ENCODE data around the gene TRIM39. TPM values are rescaled to one million over a fixed set of nuclear protein-coding genes. Genes with fewer than 3 reads are reported as not detected.
A peak's percentile ranks its signal among the peaks of the same experiment; 100 is the strongest.

The TRIM39 gene
- polyA plus RNA-seq, 4 donors = 8.9 to 12.0 (median 9.4) TPM

- Histone ChIP-seq H3K27ac (ENCODE audit: low read depth in 1 of 3, low read length in 2 of 3) (no peak overlapping the region), H3K27me3 (ENCODE audit: control insufficient read depth in 3 of 3, insufficient read depth in 3 of 3, low read length in 3 of 3) (no peaks in the 10 kb centered on the region), H3K9me3 (ENCODE audit: control insufficient read depth in 2 of 2, insufficient read depth in 1 of 2, low read depth in 1 of 2, low read length in 1 of 2) (no peaks in the 10 kb centered on the region), H3K36me3 (ENCODE audit: control insufficient read depth in 3 of 3, insufficient read depth in 2 of 3, low read depth in 1 of 3, low read length in 3 of 3) (peaks cover 5 to 22% (median 14%) of the 10 kb centered on the region in 3 donors), H3K4me3 (ENCODE audit: low read depth in 1 of 3, low read length in 3 of 3) (no peak overlapping the region), H3K4me1 (ENCODE audit: control insufficient read depth in 3 of 3, insufficient read depth in 2 of 3, low read depth in 1 of 3, low read length in 2 of 3) (no peaks in the 10 kb centered on the region)
- FAIRE-seq (no peak), DNase-seq (no peak)
- WGBS, 3 donors = 72 to 84% (median 82%) methylated on average over 3 of the region's 3 CpGs
Observed at GRCh38 chr6:30331981-30332380, 5.3 kb downstream of the TRIM39 start.

- 86 to 94% (median 90%) methylated on average over 2 of the region's 2 CpGs for WGBS, 3 donors
- Histone ChIP-seq H3K4me3 (ENCODE audit: low read depth in 1 of 3, low read length in 3 of 3) (no peak overlapping the region), H3K36me3 (ENCODE audit: control insufficient read depth in 3 of 3, insufficient read depth in 2 of 3, low read depth in 1 of 3, low read length in 3 of 3) (peaks cover 5 to 23% (median 16%) of the 10 kb centered on the region in 3 donors), H3K27ac (ENCODE audit: low read depth in 1 of 3, low read length in 2 of 3) (no peak overlapping the region), H3K9me3 (ENCODE audit: control insufficient read depth in 2 of 2, insufficient read depth in 1 of 2, low read depth in 1 of 2, low read length in 1 of 2) (no peaks in the 10 kb centered on the region), H3K4me1 (ENCODE audit: control insufficient read depth in 3 of 3, insufficient read depth in 2 of 3, low read depth in 1 of 3, low read length in 2 of 3) (no peaks in the 10 kb centered on the region), H3K27me3 (ENCODE audit: control insufficient read depth in 3 of 3, insufficient read depth in 3 of 3, low read length in 3 of 3) (no peaks in the 10 kb centered on the region)
- no peak for FAIRE-seq
- no peak for DNase-seq
Observed at GRCh38 chr6:30334075-30334783, 7.5 kb downstream of the TRIM39 start.

- FAIRE-seq (no peak), DNase-seq (no peak)
- Histone ChIP-seq H3K9me3 (ENCODE audit: control insufficient read depth in 2 of 2, insufficient read depth in 1 of 2, low read depth in 1 of 2, low read length in 1 of 2) (no peaks in the 10 kb centered on the region), H3K27ac (ENCODE audit: low read depth in 1 of 3, low read length in 2 of 3) (no peak overlapping the region), H3K36me3 (ENCODE audit: control insufficient read depth in 3 of 3, insufficient read depth in 2 of 3, low read depth in 1 of 3, low read length in 3 of 3) (peaks cover 7 to 16% (median 16%) of the 10 kb centered on the region in 3 donors), H3K27me3 (ENCODE audit: control insufficient read depth in 3 of 3, insufficient read depth in 3 of 3, low read length in 3 of 3) (no peaks in the 10 kb centered on the region), H3K4me3 (ENCODE audit: low read depth in 1 of 3, low read length in 3 of 3) (no peak overlapping the region), H3K4me1 (ENCODE audit: control insufficient read depth in 3 of 3, insufficient read depth in 2 of 3, low read depth in 1 of 3, low read length in 2 of 3) (peaks cover 0 to 3% (median under 1%) of the 10 kb centered on the region in 3 donors)
- 90 to 91% (median 91%) methylated on average over 6 of the region's 6 CpGs for WGBS, 3 donors
Observed at GRCh38 chr6:30340589-30341054, 13.9 kb downstream of the TRIM39 start.

- Histone ChIP-seq H3K9me3 (ENCODE audit: control insufficient read depth in 2 of 2, insufficient read depth in 1 of 2, low read depth in 1 of 2, low read length in 1 of 2) (no peaks in the 10 kb centered on the region), H3K36me3 (ENCODE audit: control insufficient read depth in 3 of 3, insufficient read depth in 2 of 3, low read depth in 1 of 3, low read length in 3 of 3) (peaks cover 7 to 14% (median 12%) of the 10 kb centered on the region in 3 donors)
- WGBS, 3 donors = 90 to 97% (median 93%) methylated on average over 3 of the region's 3 CpGs
Observed at GRCh38 chr6:30341218-30341617, 14.5 kb downstream of the TRIM39 start.

GRCh38 chr6:30341728-30342127 lies 15.0 kb downstream of the TRIM39 start:
- H3K36me3 ChIP-seq (ENCODE audit: control insufficient read depth in 3 of 3, insufficient read depth in 2 of 3, low read depth in 1 of 3, low read length in 3 of 3) = peaks cover 7 to 19% (median 12%) of the 10 kb centered on the region in 3 donors
- H3K4me3 ChIP-seq (ENCODE audit: low read depth in 1 of 3, low read length in 3 of 3) = no peak overlapping the region
- no peak for FAIRE-seq
- no peak for DNase-seq
- H3K27me3 ChIP-seq (ENCODE audit: control insufficient read depth in 3 of 3, insufficient read depth in 3 of 3, low read length in 3 of 3) = no peaks in the 10 kb centered on the region
- H3K4me1 ChIP-seq (ENCODE audit: control insufficient read depth in 3 of 3, insufficient read depth in 2 of 3, low read depth in 1 of 3, low read length in 2 of 3) = peaks cover 0 to 8% (median 5%) of the 10 kb centered on the region in 3 donors
- WGBS, 3 donors = 94 to 96% (median 94%) methylated on average over 14 to 16 of the region's 16 CpGs
- no peak overlapping the region for H3K27ac ChIP-seq (ENCODE audit: low read depth in 1 of 3, low read length in 2 of 3)
- H3K9me3 ChIP-seq (ENCODE audit: control insufficient read depth in 2 of 2, insufficient read depth in 1 of 2, low read depth in 1 of 2, low read length in 1 of 2) = no peaks in the 10 kb centered on the region

More at GRCh38 chr6:30341218-30341617, 14.5 kb downstream of the TRIM39 start:
- Histone ChIP-seq H3K4me3 (ENCODE audit: low read depth in 1 of 3, low read length in 3 of 3) (no peak overlapping the region), H3K27ac (ENCODE audit: low read depth in 1 of 3, low read length in 2 of 3) (no peak overlapping the region), H3K27me3 (ENCODE audit: control insufficient read depth in 3 of 3, insufficient read depth in 3 of 3, low read length in 3 of 3) (no peaks in the 10 kb centered on the region), H3K4me1 (ENCODE audit: control insufficient read depth in 3 of 3, insufficient read depth in 2 of 3, low read depth in 1 of 3, low read length in 2 of 3) (peaks cover 0 to 6% (median 5%) of the 10 kb centered on the region in 3 donors)
- FAIRE-seq (no peak), DNase-seq (no peak)

GRCh38 chr6:30344191-30344867 lies 17.6 kb downstream of the TRIM39 start:
- peaks cover 10 to 26% (median 11%) of the 10 kb centered on the region in 3 donors for H3K36me3 ChIP-seq (ENCODE audit: control insufficient read depth in 3 of 3, insufficient read depth in 2 of 3, low read depth in 1 of 3, low read length in 3 of 3)

GRCh38 chr6:30344868-30345671 lies 18.3 kb downstream of the TRIM39 start, which contains the start of gene RPP21:
TSS of gene RPP21 (plus strand) at chr6:30345156. CDS start at chr6:30345172, 16 bp downstream.
- no peaks in the 10 kb centered on the region for H3K9me3 ChIP-seq (ENCODE audit: control insufficient read depth in 2 of 2, insufficient read depth in 1 of 2, low read depth in 1 of 2, low read length in 1 of 2)
- DNase-seq (peak; percentile 85 to 94), FAIRE-seq (no peak)
- peaks cover 0 to 8% (median 5%) of the 10 kb centered on the region in 3 donors for H3K4me1 ChIP-seq (ENCODE audit: control insufficient read depth in 3 of 3, insufficient read depth in 2 of 3, low read depth in 1 of 3, low read length in 2 of 3)
- H3K36me3 ChIP-seq (ENCODE audit: control insufficient read depth in 3 of 3, insufficient read depth in 2 of 3, low read depth in 1 of 3, low read length in 3 of 3) = peaks cover 10 to 26% (median 10%) of the 10 kb centered on the region in 3 donors
- H3K27me3 ChIP-seq (ENCODE audit: control insufficient read depth in 3 of 3, insufficient read depth in 3 of 3, low read length in 3 of 3) = no peaks in the 10 kb centered on the region
- 2 to 4% (median 2%) methylated on average over 36 to 64 of the region's 64 CpGs for whole genome bisulfite sequencing, 3 donors
- peak within 1 kb of the TSS; percentile 83 to 89 (median 85) for H3K27ac ChIP-seq (ENCODE audit: low read depth in 1 of 3, low read length in 2 of 3)
- H3K4me3 ChIP-seq (ENCODE audit: low read depth in 1 of 3, low read length in 3 of 3) = peak within 1 kb of the TSS; percentile 55 to 93 (median 87)

More at GRCh38 chr6:30344191-30344867, 17.6 kb downstream of the TRIM39 start:
- WGBS, 3 donors = 53 to 62% (median 62%) methylated on average over 4 of the region's 4 CpGs
- peaks cover 0 to 8% (median 5%) of the 10 kb centered on the region in 3 donors for H3K4me1 ChIP-seq (ENCODE audit: control insufficient read depth in 3 of 3, insufficient read depth in 2 of 3, low read depth in 1 of 3, low read length in 2 of 3)
- H3K9me3 ChIP-seq (ENCODE audit: control insufficient read depth in 2 of 2, insufficient read depth in 1 of 2, low read depth in 1 of 2, low read length in 1 of 2) = no peaks in the 10 kb centered on the region
- peak overlapping the region in 1 of 3 donors; percentile 87 for H3K4me3 ChIP-seq (ENCODE audit: low read depth in 1 of 3, low read length in 3 of 3)
- no peak overlapping the region for H3K27ac ChIP-seq (ENCODE audit: low read depth in 1 of 3, low read length in 2 of 3)
- no peaks in the 10 kb centered on the region for H3K27me3 ChIP-seq (ENCODE audit: control insufficient read depth in 3 of 3, insufficient read depth in 3 of 3, low read length in 3 of 3)
- FAIRE-seq = no peak
- DNase-seq = no peak

- FAIRE-seq (no peak), DNase-seq (no peak)
- Histone ChIP-seq H3K4me1 (ENCODE audit: control insufficient read depth in 3 of 3, insufficient read depth in 2 of 3, low read depth in 1 of 3, low read length in 2 of 3) (peaks cover 0 to 8% (median 5%) of the 10 kb centered on the region in 3 donors), H3K36me3 (ENCODE audit: control insufficient read depth in 3 of 3, insufficient read depth in 2 of 3, low read depth in 1 of 3, low read length in 3 of 3) (peaks cover 4 to 26% (median 10%) of the 10 kb centered on the region in 3 donors), H3K27ac (ENCODE audit: low read depth in 1 of 3, low read length in 2 of 3) (no peak overlapping the region), H3K27me3 (ENCODE audit: control insufficient read depth in 3 of 3, insufficient read depth in 3 of 3, low read length in 3 of 3) (no peaks in the 10 kb centered on the region), H3K4me3 (ENCODE audit: low read depth in 1 of 3, low read length in 3 of 3) (peak overlapping the region; percentile 55 to 93 (median 87)), H3K9me3 (ENCODE audit: control insufficient read depth in 2 of 2, insufficient read depth in 1 of 2, low read depth in 1 of 2, low read length in 1 of 2) (no peaks in the 10 kb centered on the region)
- WGBS, 3 donors = 20 to 41% (median 30%) methylated on average over 4 of the region's 4 CpGs
Observed at GRCh38 chr6:30345852-30346251, 19.1 kb downstream of the TRIM39 start.
